Kidney capillary endothelial cell (primary cell): ENCODE results near the gene NAT9.

Experiments used
- DNase-seq: peaks from one replicate; pipeline ENCODE4 v3.0.0-alpha.2; 2018; ENCODE audit warnings: low spot score

NAT9 gene

GRCh38 chr17:74779948-74780400, 3.8 kb upstream of the NAT9 start:
- DNase-seq: peak; percentile 78

- DNase-seq: no peak
Measured at GRCh38 chr17:74779501-74779900, 3.4 kb upstream of the NAT9 start.

GRCh38 chr17:74778960-74779359, 2.8 kb upstream of the NAT9 start:
- DNase-seq: no peak

- DNase-seq: no peak
Measured at GRCh38 chr17:74777901-74778515, 1.9 kb upstream of the NAT9 start.

GRCh38 chr17:74776990-74777389, 845 bp upstream of the NAT9 start:
- no peak for DNase-seq

GRCh38 chr17:74775409-74776043, 619 bp downstream of the NAT9 start:
- DNase-seq: no peak

- no peak for DNase-seq
Measured at GRCh38 chr17:74773871-74774286, 2.3 kb downstream of the NAT9 start.

GRCh38 chr17:74773414-74773813, 2.7 kb downstream of the NAT9 start:
- no peak for DNase-seq

GRCh38 chr17:74772053-74772452, 4.1 kb downstream of the NAT9 start:
- DNase-seq: no peak

GRCh38 chr17:74771319-74771914, 4.7 kb downstream of the NAT9 start:
- DNase-seq: no peak

- no peak for DNase-seq
Measured at GRCh38 chr17:74770498-74771318, 5.4 kb downstream of the NAT9 start.

GRCh38 chr17:74769856-74770497, 6.2 kb downstream of the NAT9 start:
- DNase-seq: no peak

GRCh38 chr17:74769266-74769855, 6.8 kb downstream of the NAT9 start:
- no peak for DNase-seq

GRCh38 chr17:74768763-74769114, 7.4 kb downstream of the NAT9 start:
- no peak for DNase-seq

- DNase-seq: no peak
Measured at GRCh38 chr17:74768069-74768762, 7.9 kb downstream of the NAT9 start.

GRCh38 chr17:74767111-74767516, 9.0 kb downstream of the NAT9 start:
- no peak for DNase-seq

- no peak for DNase-seq
Measured at GRCh38 chr17:74766413-74766812, 9.7 kb downstream of the NAT9 start.

GRCh38 chr17:74764751-74765286, 11.3 kb downstream of the NAT9 start:
- no peak for DNase-seq

- DNase-seq: no peak
Measured at GRCh38 chr17:74763565-74764387, 12.4 kb downstream of the NAT9 start.

- DNase-seq: no peak
Measured at GRCh38 chr17:74761931-74762330, 14.2 kb downstream of the NAT9 start.
